SK-MEL-5 (cell line): ENCODE measurements around the gene ADAT3. TPM values are rescaled to one million over a fixed set of nuclear protein-coding genes. Genes with fewer than 3 reads are reported as not detected.

Experiments used
- DNase-seq: peaks from one replicate; pipeline ENCODE4 v3.0.0-alpha.2; 2016; ENCODE audit warnings: low read depth, low spot score
- in situ Hi-C: cut with HindIII; loops from 2 replicates; pipeline ENCODE4 v1.10.0; 2016; ENCODE audit warnings: low sequenced_read_pairs, high pct_unique_total_duplicates, low pct_unique_long_range_greater_than_20kb
- total RNA-seq: library from RNA; depleted of rRNA; stranded (reverse); fragments of >200 nt; shearing (Covaris generic); gene quantifications from 2 replicates; pipeline ENCODE4 v1.2.3, GENCODE V29; 2014

The ADAT3 gene
- total RNA-seq, 1 experiment from 2014 or later, result 2.6 TPM

DNA sequence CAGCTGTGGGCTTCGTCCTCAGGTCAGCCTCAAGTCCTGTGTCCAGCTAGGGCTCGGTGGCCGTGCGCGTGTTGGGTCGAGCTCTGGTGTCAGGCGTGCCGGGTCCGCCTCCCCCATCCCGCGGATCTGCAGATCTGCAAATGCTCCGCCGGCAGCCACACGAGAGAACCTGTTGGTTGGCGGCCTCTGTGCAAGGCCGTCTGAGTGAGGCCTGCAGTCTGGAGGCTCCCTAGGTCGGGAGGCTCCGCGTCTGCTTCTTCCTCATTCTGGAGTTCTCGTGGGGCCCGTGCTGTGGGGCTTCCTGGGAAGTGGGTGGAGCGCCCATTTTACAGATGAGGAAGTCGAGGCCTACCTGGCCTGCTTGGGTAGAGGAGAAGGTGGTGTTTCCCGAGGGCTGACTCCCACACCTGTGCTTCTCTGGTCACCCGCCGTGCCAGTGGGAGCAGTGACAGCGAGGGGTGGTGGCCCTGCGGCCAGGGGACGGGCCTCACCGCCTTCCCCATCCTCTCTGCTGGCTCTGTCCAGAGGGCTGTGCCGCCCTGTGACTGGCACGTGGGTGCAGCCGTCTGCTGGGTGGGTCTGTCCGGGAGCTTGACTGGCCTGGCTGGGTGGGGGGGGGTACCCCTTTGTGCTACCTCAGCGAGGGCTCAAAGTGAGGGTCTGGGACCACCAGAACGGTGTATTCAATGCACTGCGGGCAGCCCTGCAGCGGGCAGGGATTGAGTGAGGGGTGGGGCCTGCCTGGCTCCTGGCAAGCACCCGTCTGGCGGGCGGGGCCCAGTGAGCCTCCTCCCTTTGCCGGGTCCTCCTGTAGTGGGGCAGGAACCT, 39.1 kb downstream of the ADAT3 start:
- in situ Hi-C loops, result no loop called here
- no peak for DNase-seq

DNA sequence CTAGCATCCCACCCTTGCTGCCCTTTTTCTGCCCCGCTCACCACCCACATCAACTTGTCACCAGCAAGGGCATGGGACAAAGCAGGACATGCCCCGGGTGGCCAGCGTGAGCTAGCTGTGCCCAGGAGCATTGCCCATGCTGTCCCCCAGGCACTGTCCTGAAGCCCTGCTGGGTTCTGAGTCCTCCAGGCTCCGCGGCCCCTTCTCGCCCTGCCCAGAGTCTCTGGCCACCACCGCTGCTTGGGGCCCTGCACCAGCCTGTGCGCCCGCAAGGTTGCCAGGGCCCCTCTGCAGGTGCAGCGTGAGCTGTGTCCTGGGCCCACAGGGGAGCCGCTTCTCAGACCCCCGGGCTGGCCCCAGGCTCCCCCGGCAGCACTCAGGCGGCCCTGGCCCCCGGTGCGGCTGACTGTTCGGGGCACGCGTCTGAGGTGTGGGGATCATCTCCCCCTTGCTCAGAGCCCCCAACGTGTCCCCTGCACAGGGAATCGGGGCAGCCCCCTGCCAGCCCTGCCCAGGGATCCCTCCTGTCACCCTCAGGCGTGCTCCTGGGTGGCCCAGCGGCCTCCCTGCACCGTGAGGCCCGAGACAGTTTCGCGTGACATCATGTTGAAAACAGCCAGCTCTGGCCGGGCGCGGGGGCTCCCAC, 39.8 kb downstream of the ADAT3 start:
- in situ Hi-C loops, result no loop called here
- DNase-seq, result no peak

DNA sequence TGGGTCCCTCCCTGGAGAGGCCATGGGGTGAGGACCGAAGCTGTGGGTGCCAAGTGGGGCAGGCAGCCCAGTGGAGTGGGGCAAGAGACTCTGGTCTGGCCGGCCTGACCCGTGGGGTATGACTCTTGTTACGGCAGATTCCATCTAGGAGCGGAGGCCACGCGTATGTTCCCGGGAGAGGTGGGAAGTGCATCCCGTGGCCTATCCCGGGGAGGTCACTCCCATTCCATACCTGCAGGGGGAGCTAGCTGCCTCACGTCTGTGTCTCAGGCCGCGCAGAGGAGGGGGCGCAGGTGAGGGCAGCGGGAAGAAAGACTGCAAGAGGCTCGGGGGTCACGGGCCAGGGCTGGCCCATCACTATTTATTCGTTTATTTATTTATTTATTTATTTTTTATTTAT, 40.7 kb downstream of the ADAT3 start:
- in situ Hi-C loops, result no loop called here

DNA sequence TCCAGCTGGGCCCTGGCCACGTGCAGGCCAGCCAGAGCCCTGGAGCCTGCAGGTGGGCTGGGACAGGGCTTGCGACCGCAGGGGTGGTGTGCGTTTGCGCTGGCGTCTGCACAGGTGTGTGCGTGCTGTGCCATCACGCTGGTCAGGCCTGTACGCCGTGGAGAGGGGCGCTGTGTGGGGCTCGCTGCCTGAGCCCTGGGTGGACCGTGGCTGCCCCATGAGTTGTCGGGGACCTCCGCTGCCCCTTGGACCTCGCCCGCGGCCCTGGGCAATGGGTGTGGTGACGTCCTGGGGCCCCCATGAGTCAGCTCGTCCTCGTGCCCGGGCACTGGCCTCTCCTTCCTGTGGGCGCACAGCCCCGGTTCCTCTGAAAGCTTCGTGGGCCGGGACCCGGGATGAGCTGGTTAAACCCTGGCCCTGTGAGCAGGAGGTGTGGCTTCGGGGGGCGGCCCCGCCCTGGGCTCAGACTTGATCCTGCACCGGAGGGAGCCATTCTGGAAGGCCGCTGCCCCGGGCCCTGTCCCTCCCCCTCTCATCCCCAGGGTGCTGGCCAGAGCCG, 42.5 kb downstream of the ADAT3 start:
- no peak for DNase-seq

More for the DNA sequence above, 40.7 kb downstream of the ADAT3 start:
- DNase-seq, result peak; percentile 42

DNA sequence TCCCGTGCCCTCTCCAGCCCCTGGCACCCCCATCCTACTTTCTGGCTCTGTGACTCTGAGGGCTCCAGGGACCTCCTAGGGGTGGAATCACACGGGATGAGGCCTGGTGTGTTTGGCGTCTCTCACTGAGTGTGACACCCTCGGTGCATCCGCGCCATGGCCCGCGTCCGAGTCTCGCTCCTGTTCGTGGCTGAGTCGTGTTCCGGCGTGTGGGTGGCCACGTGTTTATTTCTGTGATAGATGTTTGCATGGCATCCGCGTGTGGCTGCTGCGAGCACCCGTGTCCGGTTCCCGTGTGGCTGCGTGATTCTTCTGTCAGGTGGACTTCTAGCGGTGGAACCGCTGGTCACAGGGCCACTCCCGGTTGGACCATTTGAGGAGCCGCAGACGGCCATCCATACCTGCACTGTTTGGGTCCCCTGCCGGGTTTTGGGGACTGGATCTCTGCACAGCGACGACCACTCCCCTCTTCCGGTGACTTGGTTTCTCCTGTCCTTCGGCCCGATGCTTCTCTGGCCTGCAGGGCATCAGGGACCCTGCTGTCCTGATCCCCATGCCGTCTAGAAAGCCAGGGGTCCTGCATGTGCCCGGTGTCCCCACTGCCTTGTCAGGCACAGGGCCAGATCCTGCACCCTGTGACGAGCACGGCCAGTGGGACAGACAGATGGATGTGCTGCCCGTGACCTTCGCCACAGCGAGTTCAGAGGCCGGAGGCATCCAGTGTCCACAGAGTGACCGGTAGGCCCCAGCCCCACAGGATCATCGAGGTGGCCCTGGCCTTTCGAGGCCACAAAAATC, 44.3 kb downstream of the ADAT3 start:
- no peak for DNase-seq
- in situ Hi-C loops, result no loop called here

More for the DNA sequence above, 42.5 kb downstream of the ADAT3 start:
- in situ Hi-C loops, result no loop called here

DNA sequence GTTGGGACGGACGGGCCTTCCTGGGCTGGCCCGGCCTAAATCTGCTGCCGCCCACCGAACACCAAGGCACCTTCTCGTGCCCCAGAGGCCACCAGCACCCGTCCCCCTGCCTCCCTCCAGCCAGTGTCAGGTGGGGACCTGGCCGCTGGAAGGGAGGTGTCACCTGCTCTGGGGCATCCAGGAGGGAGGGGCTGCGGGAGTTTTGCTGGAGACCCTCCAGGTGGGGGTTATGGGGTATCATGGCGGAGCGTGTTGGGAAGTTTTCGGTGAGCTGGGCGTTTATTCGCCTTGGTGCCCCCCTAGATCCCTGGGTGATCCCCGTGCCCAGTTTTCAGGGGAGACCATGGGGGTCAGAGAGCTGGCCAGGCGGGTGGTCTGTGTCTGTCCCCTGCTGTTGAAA, 45.4 kb downstream of the ADAT3 start:
- in situ Hi-C loops, result no loop called here

DNA sequence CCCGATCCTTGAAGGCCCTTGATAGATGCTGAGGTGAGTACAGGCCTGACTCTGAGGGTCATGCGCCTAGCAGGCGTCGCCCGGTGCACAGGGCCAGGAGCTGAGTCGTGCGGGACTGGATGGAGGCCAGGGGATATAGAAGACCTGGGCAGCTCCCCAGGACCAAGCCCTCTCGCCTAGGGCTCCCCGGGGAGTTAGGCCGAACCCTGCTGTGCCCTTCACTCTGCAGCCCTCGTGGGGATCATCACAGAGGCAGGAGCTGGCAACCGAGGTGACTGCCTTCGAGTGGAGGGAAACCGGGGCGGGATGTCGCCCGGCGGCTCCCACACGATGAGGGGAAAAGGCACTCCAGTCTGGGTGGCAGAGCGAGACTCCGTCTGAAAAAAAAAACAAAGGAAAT, 47.4 kb downstream of the ADAT3 start:
- DNase-seq, result no peak
- in situ Hi-C loops, result no loop called here

More for the DNA sequence above, 45.4 kb downstream of the ADAT3 start:
- no peak for DNase-seq

DNA sequence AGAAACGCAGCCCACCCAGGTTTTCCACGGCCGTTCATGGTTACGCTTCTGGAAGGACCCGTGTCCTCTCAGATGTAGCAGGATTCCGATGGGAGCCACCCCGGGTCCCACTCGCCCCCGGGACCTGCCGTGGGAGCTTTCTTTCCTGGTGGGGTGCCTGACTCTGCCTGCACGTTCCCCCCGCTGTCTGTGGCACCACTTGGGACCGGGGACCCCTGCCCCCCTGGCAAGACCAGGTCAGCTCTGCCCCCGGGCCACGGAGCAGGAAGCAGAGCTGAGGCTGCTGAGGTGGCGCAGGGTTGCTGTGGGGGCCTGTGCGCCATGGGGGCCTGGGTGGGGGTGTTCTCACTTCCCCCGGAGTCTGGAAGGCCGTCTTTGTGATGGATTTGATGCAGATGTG, 47.8 kb downstream of the ADAT3 start:
- no peak for DNase-seq
- in situ Hi-C loops, result no loop called here

DNA sequence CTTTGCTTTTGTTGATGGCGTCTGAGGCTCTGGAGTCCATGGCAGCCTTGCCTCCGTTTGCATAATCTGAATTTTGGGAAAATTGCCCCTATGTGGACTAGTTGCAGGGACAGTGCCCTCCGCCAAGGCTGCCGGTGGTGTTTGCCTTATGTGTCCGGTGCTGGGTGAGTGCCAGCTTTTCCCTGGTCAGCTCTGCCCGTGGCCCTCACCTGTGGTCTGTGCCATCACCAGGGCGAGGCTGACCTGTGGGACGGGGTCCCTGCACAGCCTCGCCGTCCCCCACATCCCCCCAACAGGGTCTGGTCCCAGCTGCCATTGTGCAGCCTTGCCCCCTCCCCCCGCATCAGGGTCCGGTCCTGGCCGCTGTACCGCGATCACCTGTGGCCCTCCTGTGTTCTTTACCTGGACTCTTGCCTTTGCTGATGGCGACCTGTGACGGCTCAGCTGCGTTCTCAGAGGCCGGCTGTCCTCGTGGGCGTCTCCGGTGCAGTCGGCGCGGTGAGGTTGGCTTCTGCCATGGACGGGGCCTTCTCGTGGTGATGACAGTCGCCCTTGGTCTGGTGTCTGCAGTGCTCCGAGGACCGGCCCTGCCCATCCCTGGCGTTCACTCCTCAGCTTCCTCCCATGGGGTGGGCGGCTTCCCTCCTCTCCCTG, 48.4 kb downstream of the ADAT3 start:
- in situ Hi-C loops, result no loop called here
- DNase-seq, result no peak

DNA sequence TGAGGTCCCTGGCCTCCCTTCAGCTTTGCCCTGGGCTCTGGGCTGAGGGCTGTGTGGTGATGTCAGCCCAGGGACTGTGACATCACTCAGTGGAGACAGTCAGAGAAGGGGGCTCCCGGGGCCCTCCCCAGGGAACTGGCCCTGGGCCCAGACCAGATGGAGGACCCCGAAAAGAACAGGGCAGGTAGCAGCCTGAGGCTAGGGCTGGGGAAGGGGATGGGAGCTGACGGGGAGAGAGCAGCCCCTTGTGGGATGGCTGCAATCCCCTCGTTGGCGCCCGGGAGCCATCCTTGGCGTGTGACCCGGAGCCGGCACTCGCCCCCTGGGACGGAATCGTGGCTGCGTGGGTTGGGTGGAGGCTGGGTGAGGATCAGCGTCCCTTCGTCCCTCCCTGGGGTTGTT, 49.3 kb downstream of the ADAT3 start:
- no peak for DNase-seq
- in situ Hi-C loops, result no loop called here

DNA sequence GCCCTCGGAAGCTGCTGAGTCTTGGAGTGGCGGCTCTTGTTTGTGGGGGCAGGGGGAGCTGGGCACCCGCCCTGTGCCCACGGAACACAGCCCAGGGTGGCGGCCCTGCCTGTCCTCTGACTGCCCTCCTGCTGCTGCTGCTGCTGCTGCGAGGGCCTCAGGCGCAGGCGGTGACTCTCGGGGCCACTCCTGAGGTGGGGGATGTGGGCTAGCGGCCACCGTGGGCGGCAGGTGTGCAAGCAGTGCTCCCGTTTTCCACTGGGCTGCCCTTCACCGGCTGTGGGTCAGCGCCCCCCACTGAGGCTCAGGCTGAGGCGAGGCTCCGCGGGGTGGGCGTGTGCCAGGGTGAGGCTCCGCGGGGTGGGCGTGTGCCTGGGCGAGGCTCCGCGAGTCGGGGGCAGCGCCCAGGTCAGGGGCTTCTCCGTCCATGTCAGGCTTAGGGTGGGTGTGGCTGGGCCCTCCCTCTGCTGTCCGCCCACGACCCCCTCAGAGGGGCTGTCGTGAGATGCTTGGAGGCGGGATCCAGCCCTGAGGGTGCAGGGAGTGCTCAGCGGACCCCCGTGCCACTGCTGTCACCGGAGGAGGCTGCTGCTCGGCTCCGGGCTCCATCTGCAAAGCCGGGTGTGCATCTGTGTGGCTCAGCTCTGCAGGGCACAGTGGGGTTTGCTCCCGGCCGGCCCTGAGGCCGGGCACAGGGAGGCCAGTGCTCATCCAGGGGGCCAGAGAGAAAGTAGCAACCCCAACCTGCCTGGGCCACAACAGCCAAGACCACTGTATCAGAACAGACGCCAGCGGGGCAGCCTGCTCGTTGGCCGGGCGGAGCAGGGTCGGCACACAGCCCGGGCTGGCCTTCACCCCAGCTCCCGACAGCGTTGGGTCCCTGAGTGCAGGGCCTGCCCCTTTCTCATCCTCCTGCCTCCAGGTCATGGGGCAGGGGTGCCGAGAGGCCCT, 50.2 kb downstream of the ADAT3 start:
- in situ Hi-C loops, result no loop called here
- DNase-seq, result no peak

DNA sequence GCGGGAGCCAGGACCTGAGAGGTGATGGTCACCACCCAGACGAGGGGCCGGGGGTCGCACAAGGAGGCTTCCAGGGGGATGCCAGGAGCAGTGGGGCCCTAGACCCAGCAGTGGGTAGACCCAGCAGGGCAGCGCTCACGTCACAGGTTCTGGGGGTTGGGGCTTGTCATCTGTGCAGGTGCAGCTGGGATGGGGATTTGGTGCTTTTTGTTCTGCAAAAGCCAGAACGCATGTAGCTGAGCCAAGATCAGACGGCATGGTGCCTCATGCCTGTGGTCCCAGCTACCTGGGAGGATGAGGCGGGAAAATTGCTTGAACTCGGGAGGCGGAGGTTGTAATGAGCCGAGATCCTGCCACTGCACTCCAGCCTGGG, 50.9 kb downstream of the ADAT3 start:
- in situ Hi-C loops, result no loop called here
- no peak for DNase-seq

DNA sequence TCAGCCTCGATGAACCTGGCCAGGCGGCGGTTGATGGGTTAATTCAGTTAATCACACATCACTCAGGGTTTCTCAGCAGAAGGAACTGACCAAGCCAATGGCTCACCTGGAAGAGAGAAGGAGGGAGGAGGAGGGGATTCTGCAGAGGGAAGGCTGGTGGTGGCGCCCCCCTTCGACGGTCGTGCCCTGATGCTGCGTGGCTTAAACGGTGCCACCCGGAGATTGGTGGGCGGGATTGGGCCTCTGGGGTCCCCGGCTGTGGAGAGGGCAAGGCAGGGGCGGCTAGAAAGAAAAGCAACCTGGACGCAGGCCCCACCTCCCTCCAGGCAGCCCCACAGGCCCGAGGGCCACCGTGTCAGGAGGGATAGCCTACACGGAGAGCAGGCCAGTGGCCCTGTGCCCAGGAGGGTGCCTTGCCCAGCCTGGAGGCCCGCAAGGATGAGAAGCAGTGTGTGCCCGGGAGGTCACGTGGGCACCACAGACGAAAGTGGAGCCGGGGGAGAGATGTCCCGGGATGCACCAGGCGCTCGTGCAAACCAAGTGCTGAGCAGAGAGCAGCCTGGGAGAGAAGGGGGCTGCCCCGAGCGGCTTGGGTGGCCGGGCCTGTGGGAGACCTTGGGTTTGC, 51.8 kb downstream of the ADAT3 start:
- no peak for DNase-seq
- in situ Hi-C loops, result no loop called here

DNA sequence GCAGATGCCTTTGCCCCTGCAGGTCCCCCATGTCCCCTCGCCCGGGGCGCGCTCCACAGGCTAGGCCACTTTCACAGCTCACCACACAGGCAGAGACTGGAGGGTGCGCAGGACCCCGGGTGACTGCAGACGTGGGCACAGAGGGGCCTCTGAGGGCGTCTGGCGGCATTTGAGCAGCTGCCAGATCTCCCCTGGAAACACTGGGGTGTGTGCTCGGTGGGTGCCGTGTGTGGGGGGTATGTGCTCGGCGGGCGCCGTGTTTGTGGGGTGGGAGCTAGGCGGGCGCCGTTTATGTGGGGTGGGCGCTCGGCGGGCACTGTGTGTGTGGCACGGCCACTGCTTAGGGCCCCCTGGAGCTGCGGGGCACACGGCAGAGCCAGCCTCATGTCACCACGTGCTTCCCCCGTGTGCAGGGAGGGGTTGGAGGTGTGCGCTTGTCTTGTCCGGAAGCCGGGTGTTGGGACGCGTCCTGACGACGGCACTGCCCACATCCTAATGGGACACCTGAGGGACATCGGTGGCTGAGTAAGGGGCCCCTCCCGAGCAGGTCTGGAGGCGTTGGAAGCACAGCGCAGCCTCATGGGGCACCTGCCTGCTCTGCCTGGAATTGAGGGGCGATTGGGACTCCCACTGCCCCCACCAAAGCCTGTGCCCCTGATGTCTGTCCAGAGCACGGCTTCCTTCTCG, 52.5 kb downstream of the ADAT3 start:
- in situ Hi-C loops, result no loop called here
- no peak for DNase-seq

DNA sequence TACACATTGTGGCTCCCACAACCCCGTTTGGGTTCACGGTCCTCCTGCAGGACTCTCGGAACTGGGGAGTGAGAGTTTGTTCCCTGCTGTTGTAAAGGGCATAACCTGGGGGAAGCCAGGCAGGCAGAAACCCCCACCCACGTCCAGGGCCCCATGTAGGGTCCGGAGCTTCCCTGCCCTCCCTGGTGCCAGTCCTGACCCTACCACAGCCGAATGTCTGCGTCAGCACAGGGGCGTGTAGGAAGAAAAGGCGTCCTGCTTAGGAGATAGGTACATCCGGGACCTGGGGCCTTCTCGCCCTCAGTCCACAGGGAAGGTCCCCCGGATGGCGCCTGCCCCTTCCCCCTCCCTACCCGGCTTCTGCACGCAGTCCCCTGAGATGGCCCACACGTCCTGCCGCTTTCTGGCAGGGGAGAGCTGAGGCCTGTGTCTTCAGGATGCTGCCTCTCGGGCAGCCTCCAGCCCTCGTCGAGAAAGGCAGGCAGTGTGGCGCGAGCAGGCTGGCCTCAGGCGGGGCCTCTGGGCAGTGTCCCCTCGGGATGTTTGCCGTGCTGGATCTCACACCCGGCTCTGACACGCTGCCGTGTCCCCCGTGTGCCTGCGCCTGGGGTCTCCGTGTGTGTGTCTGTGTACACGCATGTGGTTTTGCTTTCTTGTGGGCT, 54.9 kb downstream of the ADAT3 start:
- in situ Hi-C loops, result no loop called here
- DNase-seq, result no peak
